Endothelial cell (in vitro differentiated cells): Measurements from ENCODE around the gene XPO1. TPM values are rescaled to one million over a fixed set of nuclear protein-coding genes. Genes with fewer than 3 reads are reported as not detected.
"Not testable (repeated sequence)": the region's sequence is repeated elsewhere in the genome, so short reads cannot be mapped to it uniquely, and the experiment has no call there.

Source experiments
- DNase-seq: peaks from one replicate; pipeline ENCODE4 v3.0.0; 2021; ENCODE audit warnings: low spot score
- H3K27ac Mint-ChIP-seq: one replicate; pipeline ENCODE4 v1.8.0; 2021; ENCODE audit warnings: mixed read lengths, inconsistent platforms; ENCODE audit not compliant: unreplicated experiment
- H3K27me3 Mint-ChIP-seq: one replicate; pipeline ENCODE4 v1.8.0; 2021; ENCODE audit warnings: mild to moderate bottlenecking, moderate library complexity, mixed read lengths, inconsistent platforms; ENCODE audit not compliant: unreplicated experiment
- H3K36me3 Mint-ChIP-seq: one replicate; pipeline ENCODE4 v1.8.0; 2021; ENCODE audit warnings: mild to moderate bottlenecking, low read depth, mixed read lengths, inconsistent platforms; ENCODE audit not compliant: unreplicated experiment
- H3K4me1 Mint-ChIP-seq: one replicate; pipeline ENCODE4 v1.8.0; 2021; ENCODE audit warnings: mild to moderate bottlenecking, mixed read lengths, inconsistent platforms; ENCODE audit not compliant: unreplicated experiment
- H3K4me3 Mint-ChIP-seq: one replicate; pipeline ENCODE4 v1.8.0; 2021; ENCODE audit warnings: mild to moderate bottlenecking, mixed read lengths, inconsistent platforms; ENCODE audit not compliant: unreplicated experiment
- H3K9me3 Mint-ChIP-seq: one replicate; pipeline ENCODE4 v1.8.0; 2021; ENCODE audit warnings: mixed read lengths, inconsistent platforms; ENCODE audit not compliant: unreplicated experiment
- long read RNA-seq: library from polyadenylated mRNA; unstranded; transcript quantifications from one replicate; pipeline ENCODE4 v2.0.0, GENCODE V29; 2020; ENCODE audit not compliant: unreplicated experiment
- total RNA-seq: library from RNA; stranded (reverse); fragmentation: NEBNext Ultra II Directional; extraction: Animal tissue kit (Norgen Biotek cat#: 25700); gene quantifications from one replicate; pipeline ENCODE4 v1.2.1, GENCODE V29; 2021; ENCODE audit not compliant: unreplicated experiment
- TF ChIP-seq, protein P1 (sequence below): fragments of 200-600 bp; sonication (generic); IDR thresholded peaks from one replicate; pipeline ENCODE4 v1.5.0; 2021; ENCODE audit warnings: antibody characterized with exemption; ENCODE audit not compliant: unreplicated experiment

The XPO1 gene
- 138 TPM for total RNA-seq
- long read RNA-seq, partial matches to known transcripts: 0 of 1 reads
- long read RNA-seq, other reads (novel, unspliced or antisense): 1 of 1 reads

GRCh38 chr2:61538200-61538919, at the start of gene XPO1:
Gene XPO1, minus strand, starts transcription at chr2:61538356. Its CDS starts 4,459 bp downstream, at chr2:61533897.
- peak; percentile 99 for DNase-seq
- peaks cover 24% of the 10 kb centered on the region for H3K4me1 Mint-ChIP-seq
- H3K4me3 Mint-ChIP-seq: peak within 1 kb of the TSS; percentile 98
- H3K36me3 Mint-ChIP-seq: peaks cover 9% of the 10 kb centered on the region
- peak within 1 kb of the TSS; percentile 98 for H3K27ac Mint-ChIP-seq
- TF ChIP-seq, protein P1, sequence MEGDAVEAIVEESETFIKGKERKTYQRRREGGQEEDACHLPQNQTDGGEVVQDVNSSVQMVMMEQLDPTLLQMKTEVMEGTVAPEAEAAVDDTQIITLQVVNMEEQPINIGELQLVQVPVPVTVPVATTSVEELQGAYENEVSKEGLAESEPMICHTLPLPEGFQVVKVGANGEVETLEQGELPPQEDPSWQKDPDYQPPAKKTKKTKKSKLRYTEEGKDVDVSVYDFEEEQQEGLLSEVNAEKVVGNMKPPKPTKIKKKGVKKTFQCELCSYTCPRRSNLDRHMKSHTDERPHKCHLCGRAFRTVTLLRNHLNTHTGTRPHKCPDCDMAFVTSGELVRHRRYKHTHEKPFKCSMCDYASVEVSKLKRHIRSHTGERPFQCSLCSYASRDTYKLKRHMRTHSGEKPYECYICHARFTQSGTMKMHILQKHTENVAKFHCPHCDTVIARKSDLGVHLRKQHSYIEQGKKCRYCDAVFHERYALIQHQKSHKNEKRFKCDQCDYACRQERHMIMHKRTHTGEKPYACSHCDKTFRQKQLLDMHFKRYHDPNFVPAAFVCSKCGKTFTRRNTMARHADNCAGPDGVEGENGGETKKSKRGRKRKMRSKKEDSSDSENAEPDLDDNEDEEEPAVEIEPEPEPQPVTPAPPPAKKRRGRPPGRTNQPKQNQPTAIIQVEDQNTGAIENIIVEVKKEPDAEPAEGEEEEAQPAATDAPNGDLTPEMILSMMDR: no peak
- peaks cover 24% of the 10 kb centered on the region for H3K27me3 Mint-ChIP-seq
- no peaks in the 10 kb centered on the region for H3K9me3 Mint-ChIP-seq

- H3K27me3 Mint-ChIP-seq, H3K4me1 Mint-ChIP-seq, H3K27ac Mint-ChIP-seq, H3K36me3 Mint-ChIP-seq, H3K9me3 Mint-ChIP-seq, H3K4me3 Mint-ChIP-seq, DNase-seq: not testable (repeated sequence)
Observed at GRCh38 chr2:61586928-61587327, 48.8 kb upstream of the XPO1 start.

GRCh38 chr2:61585383-61585782, 47.2 kb upstream of the XPO1 start:
- Mint-ChIP-seq H3K9me3 (no peaks in the 10 kb centered on the region), H3K27ac (peak overlapping the region; percentile 98), H3K4me1 (peaks cover 9% of the 10 kb centered on the region), H3K27me3 (peaks cover 4% of the 10 kb centered on the region), H3K4me3 (no peak overlapping the region), H3K36me3 (no peaks in the 10 kb centered on the region)
- TF ChIP-seq, protein P1: no peak
- peak; percentile 5 for DNase-seq

GRCh38 chr2:61584368-61584767, 46.2 kb upstream of the XPO1 start:
- not testable (repeated sequence) for H3K9me3 Mint-ChIP-seq, H3K4me1 Mint-ChIP-seq, DNase-seq, H3K4me3 Mint-ChIP-seq, H3K27me3 Mint-ChIP-seq, H3K36me3 Mint-ChIP-seq, H3K27ac Mint-ChIP-seq

DNA sequence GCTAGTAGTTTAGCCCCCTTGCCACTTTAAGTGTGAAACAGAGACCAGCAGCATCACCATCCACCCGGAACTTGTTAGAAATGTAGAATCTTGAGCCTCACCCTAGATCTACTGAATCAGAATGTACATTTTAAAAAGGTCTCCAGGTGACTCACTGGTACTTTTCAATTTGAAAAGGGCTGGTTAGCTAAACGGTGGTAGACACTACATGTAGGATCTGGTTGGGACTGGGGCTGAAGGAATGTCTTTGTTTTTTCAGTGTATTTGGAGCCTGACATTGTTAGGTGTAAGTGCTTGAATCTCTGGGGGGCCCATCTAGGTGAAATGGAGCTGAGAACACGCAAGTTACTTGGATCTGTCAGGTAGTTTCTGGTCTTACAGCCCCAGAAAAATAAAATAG, 44.0 kb upstream of the XPO1 start:
- Mint-ChIP-seq H3K36me3 (no peaks in the 10 kb centered on the region), H3K4me1 (peaks cover 6% of the 10 kb centered on the region), H3K27me3 (peaks cover 4% of the 10 kb centered on the region), H3K27ac (peak overlapping the region; percentile 26), H3K4me3 (no peak overlapping the region), H3K9me3 (no peaks in the 10 kb centered on the region)
- TF ChIP-seq, protein P1: no peak
- no peak for DNase-seq

DNA sequence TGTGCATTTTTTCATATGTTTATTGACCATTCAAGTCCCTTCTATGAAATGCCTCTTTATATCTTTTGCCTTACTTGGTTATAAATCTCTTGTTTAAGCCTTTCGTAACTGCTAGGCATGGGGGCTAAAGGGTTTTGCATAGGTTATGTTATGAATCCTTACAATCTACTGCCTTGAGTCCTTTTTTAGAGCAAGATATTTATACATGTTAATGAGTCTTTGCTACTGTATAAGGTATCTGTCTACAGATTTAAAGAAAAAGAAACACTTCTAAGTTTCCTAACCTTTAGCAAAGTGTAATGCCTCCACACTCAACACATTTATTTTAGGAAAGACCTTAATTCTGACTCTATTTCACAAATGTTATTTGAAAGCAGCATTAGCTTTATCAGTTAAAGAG, 43.6 kb upstream of the XPO1 start:
- Mint-ChIP-seq H3K27me3 (peaks cover 4% of the 10 kb centered on the region), H3K4me3 (no peak overlapping the region), H3K27ac (no peak overlapping the region), H3K36me3 (no peaks in the 10 kb centered on the region), H3K9me3 (no peaks in the 10 kb centered on the region), H3K4me1 (peaks cover 6% of the 10 kb centered on the region)
- no peak for DNase-seq
- TF ChIP-seq, protein P1: no peak
